Fibroblast of peridontal ligament (primary cell): Measurements from ENCODE around the gene ATP8B3.
A peak's percentile ranks its signal among the peaks of the same experiment; 100 is the strongest.

Source experiments
- DNase-seq: peaks from one replicate; pipeline ENCODE4 v3.0.0-alpha.2; 2010; ENCODE audit errors: extremely low read depth

Gene ATP8B3

DNA sequence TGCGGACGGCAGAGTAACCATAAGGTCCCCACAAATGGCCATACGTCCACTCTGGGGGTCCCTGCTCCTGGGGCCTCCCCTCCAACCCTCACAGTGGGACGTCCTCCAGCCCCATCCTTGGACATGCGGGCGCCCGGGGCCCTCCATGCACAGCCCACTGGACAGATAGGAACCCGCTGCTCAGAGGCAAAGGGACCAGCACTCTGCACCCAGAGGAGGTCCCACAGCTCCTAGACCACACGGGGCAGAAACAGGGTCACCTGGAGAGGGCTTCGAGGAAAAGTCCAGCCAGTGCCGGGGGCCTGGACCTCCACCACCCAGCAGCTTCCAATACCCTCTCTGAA, 25.1 kb upstream of the ATP8B3 start:
- DNase-seq, result no peak

DNA sequence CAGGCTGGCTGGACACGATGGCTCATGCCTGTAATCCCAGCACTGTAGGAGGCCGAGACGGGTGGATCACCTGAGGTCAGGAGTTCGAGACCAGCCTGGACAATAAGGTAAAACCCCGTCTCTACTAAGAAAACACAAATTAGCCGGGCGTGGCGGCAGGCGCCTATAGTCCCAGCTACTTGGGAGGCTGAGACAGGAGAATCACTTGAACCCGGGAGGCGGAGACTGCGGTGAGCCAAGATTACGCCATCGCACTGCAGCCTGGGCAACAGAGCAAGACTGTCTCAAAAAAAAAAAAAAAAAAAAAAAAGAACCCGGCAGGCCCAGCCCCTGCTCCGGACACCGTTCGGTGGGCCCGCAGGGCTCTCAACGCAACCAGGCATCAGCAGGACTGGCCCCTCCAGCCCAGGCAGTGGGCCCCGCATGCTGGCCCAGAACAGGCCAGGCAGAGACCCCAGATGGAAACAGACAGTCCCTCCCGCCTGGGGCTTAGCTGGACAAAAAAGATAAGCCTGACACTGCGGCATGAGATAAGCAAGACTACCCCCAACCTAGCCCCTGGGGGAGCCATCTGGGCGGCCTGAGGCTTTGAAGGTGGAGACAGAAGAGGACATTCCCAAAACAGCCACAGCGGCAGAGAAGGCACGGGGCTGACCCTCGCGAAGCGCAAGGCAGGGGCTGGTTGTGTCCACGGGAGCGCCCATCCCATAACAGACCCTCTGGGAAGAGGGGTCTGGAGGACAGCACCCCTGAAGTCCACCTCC, 24.6 kb upstream of the ATP8B3 start:
- DNase-seq, result no peak

DNA sequence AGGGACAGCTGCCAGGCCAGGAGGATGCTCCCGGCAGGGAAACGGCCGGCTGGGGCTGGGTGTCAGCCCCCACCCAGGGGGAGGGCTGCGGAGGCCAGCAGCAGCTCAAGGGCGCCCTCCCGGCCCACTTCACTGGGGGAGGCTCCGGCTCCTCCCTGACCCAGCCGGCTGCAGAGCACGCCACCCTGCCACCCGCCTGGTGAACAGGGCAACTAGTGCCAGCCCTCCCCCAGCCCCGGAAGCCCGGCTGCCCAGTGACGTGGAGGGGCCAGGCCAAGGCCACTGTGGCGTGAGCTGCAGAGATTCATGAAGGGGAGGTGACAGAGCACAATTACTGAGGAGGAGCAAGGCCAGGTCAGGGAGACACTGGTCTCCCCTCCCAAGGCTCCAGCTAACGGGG, 21.5 kb upstream of the ATP8B3 start:
- DNase-seq, result no peak

DNA sequence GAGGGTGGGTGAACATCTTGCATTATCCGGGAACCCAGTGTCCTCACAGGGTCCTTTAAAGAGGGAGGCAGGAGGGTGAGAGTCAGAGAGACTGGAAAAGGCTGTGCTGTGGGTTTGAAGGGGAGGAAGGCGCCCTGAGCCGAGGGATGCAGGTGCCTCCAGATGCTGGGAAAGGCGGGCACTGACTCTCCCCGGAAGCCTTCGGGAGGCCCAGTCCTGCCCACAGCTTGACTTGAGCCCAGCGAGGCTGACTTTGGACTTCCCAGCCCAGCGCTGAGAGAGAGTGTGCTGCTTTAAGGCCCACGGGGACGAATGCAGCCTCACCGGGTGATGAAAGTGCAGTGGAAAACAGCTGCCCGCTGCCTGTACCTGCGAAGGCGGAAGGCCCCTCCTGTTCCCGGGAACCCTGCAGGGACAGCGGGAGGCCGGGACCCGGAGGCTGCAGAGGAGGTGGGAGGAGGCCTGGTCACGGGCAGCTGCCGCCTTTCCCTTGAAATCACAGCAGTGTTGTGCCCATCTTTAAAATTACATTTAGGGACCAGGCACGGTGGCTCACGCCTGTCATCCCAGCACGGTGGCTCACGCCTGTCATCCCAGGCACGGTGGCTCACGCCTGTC, 20.1 kb upstream of the ATP8B3 start:
- DNase-seq, result no peak

DNA sequence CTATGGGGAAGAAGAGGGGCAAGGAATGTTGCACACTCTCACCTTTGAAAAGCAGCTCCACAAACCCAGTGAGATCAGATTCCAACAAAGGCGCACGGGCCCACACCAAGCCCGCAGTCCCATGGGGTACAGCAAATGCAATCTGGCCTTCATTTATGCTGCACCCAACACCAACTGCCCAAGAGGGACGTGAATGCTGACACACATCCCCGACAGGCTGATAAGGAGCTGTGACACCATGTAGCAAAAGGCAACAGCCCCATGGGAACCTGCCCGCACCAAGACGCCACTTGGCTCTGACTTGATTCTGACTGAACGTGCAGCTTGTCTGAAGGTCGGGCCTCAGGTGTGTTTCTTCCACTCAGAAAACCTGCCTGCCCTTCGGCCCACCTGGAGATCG, 18.9 kb upstream of the ATP8B3 start:
- no peak for DNase-seq

DNA sequence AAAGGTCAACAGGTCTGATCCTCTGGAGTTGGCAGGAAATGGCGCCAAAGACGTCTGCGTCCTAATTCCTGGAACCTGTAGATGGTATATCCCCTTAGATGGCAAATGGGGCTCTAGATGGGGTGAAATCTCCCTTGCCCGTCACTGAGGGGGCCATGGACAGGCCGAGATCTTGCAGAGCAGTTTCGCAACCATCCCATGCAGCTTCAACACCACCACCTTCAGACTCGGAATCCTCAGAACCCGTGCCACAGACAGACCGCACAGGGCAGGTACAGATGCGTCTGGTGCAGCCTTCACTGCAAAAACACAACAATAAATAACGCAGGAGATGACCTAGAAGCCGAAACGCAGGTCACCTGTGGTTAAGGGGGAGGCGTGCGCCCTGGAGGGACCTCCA, 18.5 kb upstream of the ATP8B3 start:
- no peak for DNase-seq

DNA sequence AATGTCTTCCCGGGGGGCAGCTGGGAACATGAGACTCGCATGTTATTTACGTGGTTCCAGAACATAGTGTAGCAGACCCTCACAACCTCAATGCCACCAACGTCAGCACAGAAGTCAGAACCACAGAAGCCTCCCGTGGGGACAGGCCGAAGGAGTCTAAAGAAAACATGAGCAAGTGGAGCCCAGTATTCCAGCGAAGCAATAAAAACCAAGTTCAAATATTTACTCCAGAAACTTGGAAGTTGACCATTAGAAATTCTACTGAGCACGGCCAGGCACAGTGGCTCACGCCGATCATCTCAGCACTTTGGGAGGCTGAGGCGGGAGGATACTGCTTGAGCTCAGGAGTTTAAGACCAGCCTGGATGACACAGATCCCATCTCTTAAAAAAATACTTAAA, 17.9 kb upstream of the ATP8B3 start:
- DNase-seq, result no peak

DNA sequence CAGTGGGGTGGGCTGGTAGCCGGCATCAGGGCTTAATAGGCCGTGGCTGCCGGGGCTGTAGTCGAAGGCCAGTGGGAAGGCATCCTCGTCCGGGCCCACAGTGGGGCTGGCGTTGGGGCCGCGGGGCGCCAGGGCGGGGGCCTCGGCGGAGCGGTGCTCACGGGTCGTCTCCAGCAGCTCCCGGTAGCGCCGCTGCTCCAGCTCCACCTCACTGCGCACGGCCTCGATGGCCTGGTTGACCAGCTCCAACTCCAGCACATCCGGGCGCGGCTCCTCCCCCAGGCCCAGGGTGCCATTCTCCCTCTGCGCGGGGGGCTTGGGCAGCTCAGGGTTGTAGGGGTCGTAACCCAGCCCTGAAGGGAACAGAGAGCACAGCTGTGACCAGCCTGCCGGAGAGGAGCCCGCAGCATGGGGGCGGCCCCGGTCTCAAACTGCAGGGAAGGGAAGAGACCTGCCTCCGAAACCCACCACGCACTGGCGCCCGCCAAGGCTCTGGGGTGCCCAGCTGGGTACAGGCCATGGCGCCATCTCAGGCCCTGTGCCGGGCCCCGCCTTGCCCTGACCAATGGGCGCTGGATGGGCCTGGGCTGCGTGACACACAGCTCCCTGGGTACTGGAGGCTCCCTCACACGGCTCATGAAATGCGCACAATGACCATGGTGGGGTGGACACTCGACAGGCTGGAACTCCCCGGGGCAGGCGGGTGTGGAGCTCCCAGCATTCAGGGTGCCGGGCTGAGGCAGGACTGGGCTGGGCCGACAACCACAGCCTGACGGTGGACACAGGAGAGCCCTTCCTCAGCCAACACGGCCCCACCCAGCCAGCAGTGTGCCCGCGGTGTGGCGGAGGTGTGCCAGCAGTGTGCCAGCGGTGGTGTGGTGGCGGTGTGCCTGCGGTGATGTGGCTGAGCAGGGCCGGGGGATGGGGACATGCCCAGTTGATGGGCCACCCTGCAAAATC, 16.5 kb upstream of the ATP8B3 start:
- no peak for DNase-seq

DNA sequence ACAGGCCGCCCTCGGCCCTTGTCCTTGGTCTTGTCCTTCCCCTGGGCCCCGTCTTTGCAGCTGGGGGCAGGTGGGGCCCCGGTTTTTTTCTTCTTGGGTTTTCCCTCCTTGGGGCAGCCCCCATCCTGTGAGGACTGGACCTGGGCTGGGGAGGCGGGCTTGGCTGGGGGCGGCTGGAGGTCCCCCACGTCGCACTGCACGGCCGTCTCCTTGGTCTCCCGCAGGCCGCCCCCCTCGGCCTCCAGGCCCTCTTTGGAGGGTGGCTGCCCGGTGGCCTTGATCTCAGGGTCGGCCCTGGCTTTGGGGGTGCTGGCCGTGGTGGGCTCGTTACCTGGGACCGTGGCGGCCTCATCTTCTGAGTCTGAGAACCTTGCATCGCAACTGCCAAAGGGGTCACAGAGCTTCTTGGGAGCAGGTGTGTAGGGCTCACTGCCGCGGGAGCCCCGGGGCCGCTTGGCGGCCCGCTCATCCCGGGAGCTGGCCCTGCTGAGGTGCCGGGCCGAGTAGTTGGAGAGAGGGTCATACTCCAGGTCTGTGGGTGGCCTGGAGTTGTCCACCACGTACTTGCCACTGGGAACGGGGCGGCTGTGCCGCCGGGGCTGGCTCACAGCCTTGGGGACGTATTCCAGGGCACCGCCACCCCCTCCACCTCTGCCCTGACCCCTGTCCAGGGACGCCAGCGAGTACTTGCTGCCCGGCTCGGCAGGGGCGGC, 15.6 kb upstream of the ATP8B3 start:
- no peak for DNase-seq

DNA sequence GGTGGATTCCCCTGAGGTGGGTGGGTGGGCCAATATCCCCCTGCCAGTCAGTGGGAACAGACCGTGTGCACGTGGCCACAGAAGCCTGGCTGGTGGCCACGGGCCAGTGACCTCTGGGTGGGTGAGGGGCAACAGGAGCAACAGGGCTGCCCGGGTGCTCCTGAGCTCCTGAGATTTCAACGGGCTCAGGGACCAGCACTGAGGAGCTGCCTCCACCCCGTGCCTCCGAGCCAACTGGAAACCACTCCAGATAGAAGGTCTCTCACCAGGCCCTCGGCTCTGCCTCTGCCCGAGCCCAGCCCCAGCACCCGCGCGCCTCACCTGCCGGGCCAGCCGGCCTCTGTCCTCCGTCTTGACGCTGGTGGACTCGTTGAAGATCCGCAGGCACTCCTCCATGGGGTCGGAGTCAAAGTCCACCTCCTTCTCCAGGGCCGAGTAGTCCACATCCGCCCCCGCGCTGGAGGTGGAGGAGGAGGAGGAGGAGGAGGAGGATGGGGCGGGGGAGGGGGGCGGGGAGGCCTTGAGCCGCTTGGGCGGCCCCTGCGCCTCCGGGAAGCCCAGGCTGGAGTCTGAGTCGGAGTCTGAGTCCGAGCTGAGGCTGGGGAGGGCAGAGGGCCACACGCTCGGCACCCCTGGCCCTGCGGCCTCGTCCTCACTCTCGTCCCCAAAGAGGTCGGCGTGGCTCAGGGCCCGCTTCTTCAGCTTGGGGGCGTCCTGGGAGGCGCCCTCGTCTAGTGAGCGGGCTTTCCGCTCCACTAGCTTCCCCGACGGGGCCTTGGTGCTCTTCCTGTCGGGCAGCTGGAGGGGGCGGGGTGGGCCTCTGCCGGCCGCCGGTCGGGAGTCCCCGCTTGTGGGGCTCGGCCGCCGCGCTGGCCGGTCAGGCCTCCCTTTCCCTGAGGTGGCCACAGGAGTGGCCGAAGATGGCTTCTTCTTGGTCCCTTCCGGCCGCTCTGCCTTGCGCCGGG, 14.8 kb upstream of the ATP8B3 start:
- DNase-seq, result no peak

DNA sequence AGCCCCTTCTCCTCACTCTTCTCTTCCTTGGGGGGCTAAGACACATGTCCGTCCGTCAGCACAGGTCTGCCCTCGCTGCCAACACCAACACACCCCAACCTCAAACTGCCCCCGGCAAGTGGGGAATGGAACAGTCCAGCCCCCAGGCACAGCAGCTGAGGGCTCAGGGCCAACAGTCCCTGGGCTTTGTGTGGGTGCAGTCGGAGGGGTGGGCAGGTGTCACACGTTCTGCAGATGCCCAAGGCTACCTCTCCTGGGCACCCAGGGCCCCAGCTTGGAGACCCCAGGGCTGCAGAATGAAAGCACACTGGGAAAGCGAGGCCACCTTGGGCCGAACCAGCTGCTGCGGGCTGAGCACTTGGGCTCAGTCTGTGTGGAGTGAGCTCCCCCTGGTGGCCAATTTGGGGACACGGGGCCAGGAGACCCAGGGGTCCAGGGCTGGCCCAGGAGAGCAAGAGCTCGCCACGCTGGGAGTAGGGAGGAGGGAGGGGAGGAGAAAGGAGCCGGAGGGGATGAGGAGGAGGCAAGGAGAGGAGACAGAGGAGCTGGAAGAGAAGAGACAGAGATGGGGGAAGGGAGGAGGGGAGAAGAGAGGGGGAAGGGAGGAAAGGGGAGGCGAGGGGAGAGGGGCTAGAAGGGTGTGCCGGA, 14.0 kb upstream of the ATP8B3 start:
- DNase-seq, result peak; percentile 56

DNA sequence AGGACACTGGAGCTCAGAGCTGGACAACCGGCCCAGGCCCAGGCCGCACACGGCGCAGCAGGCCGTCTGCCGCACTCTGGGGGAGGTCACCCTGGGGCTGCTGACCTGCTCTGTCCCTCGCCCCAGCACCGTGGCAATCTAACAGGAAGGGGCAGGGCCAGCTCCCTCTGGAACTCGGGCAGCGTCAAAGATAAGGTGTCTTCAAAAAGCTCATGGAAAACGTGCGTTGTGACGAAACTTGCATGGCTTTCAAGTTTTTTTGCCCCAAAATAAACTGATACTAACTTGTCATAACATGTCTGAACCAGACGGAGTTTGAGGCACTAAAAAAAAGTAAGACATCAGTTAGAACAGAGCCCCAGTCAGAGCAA, 12.2 kb upstream of the ATP8B3 start:
- DNase-seq, result no peak

DNA sequence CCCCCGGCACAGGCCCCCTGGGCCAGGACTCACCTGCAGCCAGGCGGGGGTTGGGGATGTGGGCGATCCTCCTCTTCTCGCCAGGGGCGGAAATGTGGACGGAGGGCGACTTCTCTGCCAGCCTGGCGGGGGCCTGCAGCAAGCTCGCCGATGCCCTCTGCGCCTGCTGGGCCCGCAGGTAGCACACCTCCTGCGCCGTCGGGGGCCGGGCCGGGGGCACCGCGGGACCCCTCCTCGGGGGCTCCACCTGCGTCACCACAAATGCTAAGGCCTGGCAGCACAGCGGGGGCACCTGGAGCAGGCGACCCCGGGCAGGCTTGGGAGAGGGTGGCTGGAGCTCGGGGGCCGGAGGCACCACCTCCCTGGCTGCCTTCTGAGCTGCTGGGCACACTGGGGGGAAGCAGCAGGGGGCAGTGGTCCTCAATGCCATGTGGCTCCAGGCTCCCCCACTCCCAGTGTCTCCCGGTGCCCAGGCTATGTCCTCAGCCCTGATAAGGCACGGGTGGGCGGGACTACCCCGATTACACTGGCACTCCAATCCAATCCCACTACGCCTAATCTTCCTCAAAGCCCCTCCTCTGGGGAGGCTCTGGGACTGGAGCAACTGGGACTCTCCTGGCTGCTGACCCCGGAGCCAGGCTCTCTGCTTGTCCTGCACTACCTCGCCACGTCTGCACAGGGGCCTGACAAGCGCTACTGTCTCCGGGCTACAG, 11.6 kb upstream of the ATP8B3 start:
- DNase-seq, result no peak

DNA sequence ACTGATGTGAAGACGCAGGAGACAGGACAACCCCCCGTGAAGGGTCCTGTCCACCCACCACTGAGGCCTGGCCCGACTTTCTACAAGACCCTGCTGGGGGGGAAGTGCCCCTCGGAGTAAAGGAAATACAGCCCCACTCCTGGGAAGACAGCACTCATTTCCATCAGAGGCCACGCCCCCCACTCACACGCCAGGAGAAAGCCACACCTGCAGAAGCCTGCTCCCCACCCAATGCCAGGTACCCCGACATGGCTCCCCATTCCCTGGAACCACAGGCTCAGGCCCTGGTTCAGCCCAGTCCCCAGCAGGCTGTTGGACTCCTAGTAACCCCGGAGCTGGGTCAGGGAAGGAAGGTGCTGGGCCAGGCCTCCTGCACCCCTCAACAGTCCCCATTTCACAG, 10.9 kb upstream of the ATP8B3 start:
- DNase-seq, result no peak

DNA sequence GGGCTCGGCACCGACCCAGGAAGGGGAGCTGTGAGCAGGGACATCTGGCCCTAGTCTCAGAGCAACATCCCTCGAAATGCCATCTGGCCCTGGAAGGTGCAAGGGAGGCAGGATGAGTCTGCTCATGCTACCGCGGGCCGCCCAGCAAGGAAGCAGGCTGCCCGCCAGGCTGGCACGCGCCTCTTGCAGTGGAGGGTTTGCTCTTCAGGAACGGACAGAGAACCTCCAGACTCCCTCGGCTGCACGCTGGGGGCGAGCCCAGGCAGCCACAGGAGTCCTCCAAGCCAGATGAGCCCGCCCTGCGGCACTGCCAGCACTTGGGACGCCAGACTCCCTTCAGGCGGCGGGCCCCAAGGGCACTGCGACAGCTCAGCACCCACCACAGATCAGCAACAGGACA, 10.1 kb upstream of the ATP8B3 start:
- DNase-seq, result no peak

DNA sequence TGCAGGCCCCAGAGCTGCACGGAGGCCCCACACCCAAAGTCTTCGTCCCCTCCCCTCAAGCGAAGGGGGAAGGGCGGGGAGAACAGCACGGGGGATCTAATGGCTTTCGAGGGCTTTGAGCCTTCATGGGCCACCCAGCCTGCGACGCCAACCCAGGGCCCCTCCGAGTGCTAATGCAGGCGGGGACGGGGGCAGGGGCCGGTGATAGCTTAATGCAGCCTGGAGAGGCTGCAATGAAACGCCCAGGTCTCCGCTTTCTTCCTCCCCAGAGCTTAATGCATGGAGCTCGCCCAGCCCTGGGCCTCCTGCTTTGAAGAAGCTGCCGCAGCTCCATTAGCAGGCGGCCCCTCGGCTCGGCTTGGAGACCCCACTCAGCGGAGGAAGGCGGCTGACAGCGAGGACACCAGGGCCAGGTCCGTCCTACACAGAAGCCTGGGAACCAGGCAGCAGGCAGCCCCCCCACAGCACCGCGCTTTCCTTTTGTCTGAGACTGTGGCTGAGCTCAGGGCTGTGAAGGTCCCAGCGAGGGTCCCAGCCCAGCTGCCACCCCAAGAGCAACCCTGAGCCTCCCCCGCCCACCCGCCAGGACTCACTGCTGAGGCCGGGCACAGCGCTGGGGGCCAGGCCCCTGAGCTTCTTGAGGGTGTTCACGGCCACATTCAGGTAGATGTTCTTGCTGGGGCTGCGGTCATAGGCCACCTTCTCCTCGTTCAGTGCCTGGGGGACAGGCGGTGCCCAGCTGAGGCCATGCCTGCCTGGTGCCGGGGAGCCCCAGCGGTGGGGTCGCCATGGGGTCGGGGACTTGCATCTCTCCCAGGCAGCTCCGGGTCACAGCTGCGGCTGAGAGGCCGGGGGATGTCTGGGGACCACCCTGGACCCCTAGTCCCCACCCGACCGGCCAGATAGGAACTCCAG, 7.5 kb upstream of the ATP8B3 start:
- DNase-seq, result no peak

DNA sequence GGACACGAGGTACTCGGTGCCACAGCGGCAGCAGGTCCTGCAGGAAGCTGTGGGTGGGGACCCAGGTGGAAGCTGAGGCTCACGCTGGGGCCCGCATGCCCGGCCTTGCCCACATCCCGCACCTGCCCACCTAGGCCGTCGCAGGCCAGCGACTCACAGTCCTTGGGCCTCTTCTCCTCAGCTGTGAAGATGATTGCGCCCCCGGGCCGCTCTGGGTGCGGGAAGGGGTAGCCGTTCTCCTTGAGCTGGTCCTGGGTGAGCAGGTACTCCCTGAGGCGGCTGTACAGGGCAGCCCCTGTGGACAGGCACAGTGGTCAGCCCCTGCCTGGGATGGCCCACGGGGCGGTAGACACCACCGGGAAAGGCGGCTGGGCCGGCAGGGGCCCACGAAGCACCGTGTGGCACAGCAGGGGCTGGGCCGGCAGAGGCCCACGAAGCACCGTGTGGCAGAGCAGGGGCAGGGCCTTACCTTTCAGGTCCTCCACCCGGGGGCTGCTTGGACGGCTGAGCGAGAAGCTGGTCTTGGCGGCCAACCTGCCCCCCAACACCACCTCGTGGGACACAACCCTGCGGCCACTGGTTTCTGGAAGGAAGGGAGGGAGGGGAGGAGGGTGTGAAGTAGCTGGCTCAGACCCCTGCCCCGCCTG, 6.6 kb upstream of the ATP8B3 start:
- DNase-seq, result no peak

DNA sequence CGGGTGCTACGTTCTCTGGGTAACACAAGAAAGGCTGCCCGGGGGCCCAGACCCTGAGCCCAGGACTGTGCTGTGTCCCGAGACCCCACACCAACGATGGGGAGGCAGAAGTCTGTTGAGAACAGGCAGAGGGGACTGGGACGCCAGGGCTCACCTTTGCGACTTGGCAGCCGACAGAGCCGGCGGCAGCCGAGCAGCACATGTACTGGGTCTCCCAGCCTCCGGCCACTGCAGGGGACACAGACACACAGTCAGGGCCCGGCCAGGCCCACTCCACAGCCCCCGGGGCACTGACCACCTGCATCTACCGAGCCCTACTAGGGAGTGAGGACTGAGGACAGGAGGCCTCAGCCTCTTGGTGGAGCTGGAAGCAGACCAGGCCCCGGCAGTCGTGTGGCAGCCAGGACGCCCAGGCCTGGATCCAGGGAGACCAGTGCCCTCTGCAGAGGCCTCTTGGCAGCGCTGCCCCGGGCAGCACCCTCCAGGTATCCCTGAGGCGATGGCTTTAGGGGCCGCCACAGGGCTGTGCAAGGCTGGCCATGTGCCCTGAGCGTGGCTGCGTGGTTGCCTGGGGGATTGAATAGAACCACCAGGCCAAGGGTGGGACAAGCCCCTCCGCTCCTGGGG, 5.6 kb upstream of the ATP8B3 start:
- DNase-seq, result no peak
